SK-MEL-5 (cell line): ENCODE measurements around the gene ENTPD8. TPM values are rescaled to one million over a fixed set of nuclear protein-coding genes. Genes with fewer than 3 reads are reported as not detected.
"Not testable (repeated sequence)": the region's sequence is repeated elsewhere in the genome, so short reads cannot be mapped to it uniquely, and the experiment has no call there.

ENCODE experiments used
- DNase-seq: peaks from one replicate; pipeline ENCODE4 v3.0.0-alpha.2; 2016; ENCODE audit warnings: low read depth, low spot score
- in situ Hi-C: cut with HindIII; loops from 2 replicates; pipeline ENCODE4 v1.10.0; 2016; ENCODE audit warnings: low sequenced_read_pairs, high pct_unique_total_duplicates, low pct_unique_long_range_greater_than_20kb
- total RNA-seq: library from RNA; depleted of rRNA; stranded (reverse); fragments of >200 nt; shearing (Covaris generic); gene quantifications from 2 replicates; pipeline ENCODE4 v1.2.3, GENCODE V29; 2014

ENTPD8 gene
- total RNA-seq, 1 experiment from 2014 or later = not detected

- DNase-seq = no peak
- in situ Hi-C loops = no loop called here
Measured at GRCh38 chr9:137452006-137452760, 11.0 kb upstream of the ENTPD8 start.

DNA sequence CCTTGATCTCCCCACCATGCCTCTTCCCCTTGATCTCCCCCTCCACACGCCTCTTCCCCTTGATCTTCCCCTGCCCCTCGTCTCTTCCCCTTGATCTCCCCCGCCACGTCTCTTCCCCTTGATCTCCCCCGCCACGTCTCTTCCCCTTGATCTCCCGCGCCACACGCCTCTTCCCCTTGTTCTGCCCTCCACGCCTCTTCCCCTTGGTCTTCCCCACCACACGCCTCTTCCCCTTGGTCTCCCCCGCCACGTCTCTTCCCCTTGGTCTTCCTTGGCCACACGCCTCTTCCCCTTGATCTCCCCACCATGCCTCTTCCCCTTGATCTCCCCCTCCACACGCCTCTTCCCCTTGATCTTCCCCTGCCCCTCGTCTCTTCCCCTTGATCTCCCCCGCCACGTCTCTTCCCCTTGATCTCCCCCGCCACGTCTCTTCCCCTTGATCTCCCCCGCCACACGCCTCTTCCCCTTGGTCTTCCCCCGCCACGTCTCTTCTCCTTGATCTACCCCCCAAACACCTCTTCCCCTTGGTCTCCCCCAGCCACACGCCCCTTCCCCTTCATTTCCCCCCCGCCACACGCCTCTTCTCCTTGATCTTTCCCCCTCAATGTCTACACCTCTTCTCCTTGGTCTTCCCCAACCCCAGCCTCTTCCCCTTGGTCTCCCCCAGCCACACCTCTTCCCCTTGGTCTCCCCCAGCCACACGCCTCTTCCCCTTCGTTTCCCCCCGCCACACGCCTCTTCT is 10.3 kb upstream of the ENTPD8 start:
- in situ Hi-C loops, DNase-seq: not testable (repeated sequence)

GRCh38 chr9:137450539-137451222 is 9.5 kb upstream of the ENTPD8 start:
- DNase-seq, in situ Hi-C loops: not testable (repeated sequence)

GRCh38 chr9:137449931-137450538 is 8.9 kb upstream of the ENTPD8 start:
- DNase-seq = no peak
- in situ Hi-C loops = no loop called here

GRCh38 chr9:137449081-137449844 is 8.1 kb upstream of the ENTPD8 start:
- in situ Hi-C loops = no loop called here
- no peak for DNase-seq

DNA sequence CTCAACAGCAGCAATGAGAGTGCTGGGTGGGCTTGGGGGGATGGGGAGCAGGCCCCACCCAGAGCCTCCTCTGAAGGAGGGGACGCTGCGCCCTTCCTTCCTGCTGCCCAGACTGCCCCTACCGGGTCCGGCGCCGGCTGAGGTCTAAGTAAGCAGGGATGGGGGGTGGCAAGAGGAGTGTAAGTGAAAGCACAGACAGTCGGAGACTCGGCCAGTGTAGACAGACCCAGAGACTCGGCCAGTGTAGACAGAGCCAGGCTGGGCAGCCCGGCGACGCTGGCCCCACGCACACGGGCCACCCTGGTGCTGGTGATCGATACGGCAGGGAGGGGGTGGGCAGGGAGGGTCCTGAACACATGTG is 7.4 kb upstream of the ENTPD8 start:
- no peak for DNase-seq
- in situ Hi-C loops = no loop called here

GRCh38 chr9:137447722-137448601 is 6.8 kb upstream of the ENTPD8 start:
- no peak for DNase-seq
- in situ Hi-C loops = no loop called here

- DNase-seq = no peak
- in situ Hi-C loops = no loop called here
Measured at GRCh38 chr9:137446851-137447471, 5.8 kb upstream of the ENTPD8 start.

- DNase-seq = no peak
- in situ Hi-C loops = no loop called here
Measured at GRCh38 chr9:137445930-137446431, 4.8 kb upstream of the ENTPD8 start.

GRCh38 chr9:137445275-137445807 is 4.2 kb upstream of the ENTPD8 start:
- DNase-seq = peak; percentile 76
- in situ Hi-C loops = no loop called here

DNA sequence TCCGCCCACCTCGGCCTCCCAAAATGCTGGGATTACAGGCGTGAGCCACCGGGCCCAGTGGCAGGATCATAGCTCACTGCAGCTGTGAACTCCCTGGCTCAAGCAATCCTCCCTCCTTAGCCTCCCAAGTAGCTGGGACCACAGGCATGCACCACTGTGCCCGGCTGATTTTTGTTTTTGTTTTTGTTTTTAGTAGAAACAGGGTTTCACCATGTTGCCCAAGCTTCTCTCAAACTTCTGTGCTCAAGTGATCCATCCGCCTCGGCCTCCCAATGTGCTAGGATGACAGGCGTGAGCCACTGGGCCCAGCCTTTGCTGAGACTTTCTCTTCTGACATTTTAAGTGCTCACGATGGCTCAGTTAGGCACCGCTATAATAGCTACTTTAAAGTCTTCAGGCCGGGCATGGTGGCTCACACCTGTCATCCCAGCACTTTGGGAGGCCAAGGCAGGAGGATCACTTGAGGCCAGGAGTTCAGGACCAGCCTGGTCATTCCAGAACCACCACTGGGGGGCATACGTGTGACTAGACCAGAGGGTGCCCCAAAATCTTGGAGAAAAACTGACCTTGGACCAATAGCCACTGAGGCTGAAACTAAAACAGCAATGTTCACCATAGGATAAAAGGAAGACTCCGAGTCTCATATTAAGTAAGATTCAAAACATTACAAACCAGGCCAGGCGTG is 3.1 kb upstream of the ENTPD8 start:
- DNase-seq = no peak
- in situ Hi-C loops = no loop called here

- DNase-seq = no peak
- in situ Hi-C loops = no loop called here
Measured at GRCh38 chr9:137441935-137442321, 771 bp upstream of the ENTPD8 start.

DNA sequence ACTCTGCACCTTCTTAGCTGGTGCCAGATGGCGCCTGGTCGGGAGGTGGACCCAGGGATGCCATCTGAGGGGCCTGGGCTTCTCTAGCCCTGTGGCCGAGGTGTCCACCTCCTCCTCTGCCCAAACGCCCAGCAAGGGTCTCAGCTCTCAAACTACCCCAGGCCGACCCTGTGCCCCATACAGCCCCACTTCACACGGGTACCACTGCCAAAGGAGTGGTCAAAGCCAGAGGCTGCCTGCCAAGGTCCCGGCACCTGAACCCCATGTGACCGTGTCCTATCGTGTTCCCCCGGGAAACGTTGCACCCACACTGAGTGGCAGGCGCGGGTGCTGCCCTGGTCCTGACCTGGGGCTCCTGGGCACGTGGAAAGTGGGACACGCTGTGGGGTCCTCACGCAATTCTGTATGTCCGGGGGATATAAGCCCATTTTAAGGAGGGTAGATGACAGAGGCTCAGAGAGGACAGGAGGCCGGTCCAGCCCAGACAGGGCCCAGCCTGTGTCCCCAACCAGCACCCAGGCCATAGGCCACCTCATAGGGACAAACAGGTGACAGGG is 1.9 kb downstream of the ENTPD8 start:
- no peak for DNase-seq
- in situ Hi-C loops = no loop called here

GRCh38 chr9:137438591-137439157 is 2.5 kb downstream of the ENTPD8 start:
- in situ Hi-C loops = no loop called here
- DNase-seq = no peak
